Mesenteric fat pad (tissue), 1 donor: ENCODE data around the gene WNT9A. TPM values are rescaled to one million over a fixed set of nuclear protein-coding genes. Genes with fewer than 3 reads are reported as not detected.
"Not testable (repeated sequence)": the region's sequence is repeated elsewhere in the genome, so short reads cannot be mapped to it uniquely, and the experiment has no call there.

Experiments used
- DNase-seq: peaks from one replicate; pipeline ENCODE4 v3.0.0-alpha.2; 2020; ENCODE audit warnings: low spot score
- total RNA-seq: library from RNA; stranded (reverse); fragmentation: NEBNext Ultra II Directional; extraction: Animal tissue kit (Norgen Biotek cat#: 25700); gene quantifications from one replicate; pipeline ENCODE4 v1.2.1, GENCODE V29; 2021
- donor health status: DM: yes; HTN: yes; CAD: no.

WNT9A gene
- total RNA-seq, 1 donor from 2014 or later, result 1.3 TPM

DNA sequence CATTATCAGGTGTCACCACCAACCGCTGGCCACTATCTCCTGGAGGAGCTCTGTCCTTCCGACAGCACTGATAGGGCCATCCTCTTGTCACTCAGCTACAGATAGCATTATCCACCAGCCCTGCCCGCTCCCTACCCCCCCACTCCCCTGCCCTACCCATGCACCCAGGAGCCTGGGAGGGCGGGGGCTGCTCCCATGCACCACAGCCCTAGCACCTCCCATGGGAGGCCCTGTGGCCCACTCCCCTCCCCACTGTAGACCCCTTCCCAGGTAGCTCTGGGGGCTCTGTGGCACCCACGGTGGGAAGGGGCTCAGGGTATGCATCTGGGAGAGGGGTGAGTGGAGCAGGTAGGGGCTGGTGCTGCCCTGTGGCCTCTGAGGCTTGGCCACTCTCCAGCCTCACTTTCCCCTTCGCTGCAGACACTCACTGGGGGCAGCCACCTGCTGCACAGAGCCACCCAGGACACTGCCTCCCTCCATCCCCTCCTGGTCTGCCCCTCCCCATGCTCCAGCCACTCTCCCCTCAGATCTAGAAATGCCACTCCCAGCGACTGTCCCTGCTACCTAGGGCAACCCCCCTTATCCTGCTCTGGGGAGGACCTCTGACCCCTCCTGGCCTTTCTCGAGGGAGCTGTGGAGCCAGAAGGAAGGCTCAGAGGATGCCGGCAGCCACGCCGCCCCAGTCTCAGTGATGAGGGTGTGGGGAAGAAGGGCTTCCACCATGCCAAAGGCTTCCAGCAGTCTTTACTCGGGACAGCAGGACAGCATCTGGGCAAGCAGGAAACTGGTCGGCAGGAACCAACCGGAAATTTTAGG is 58.5 kb downstream of the WNT9A start:
- peak; percentile 78 for DNase-seq

DNA sequence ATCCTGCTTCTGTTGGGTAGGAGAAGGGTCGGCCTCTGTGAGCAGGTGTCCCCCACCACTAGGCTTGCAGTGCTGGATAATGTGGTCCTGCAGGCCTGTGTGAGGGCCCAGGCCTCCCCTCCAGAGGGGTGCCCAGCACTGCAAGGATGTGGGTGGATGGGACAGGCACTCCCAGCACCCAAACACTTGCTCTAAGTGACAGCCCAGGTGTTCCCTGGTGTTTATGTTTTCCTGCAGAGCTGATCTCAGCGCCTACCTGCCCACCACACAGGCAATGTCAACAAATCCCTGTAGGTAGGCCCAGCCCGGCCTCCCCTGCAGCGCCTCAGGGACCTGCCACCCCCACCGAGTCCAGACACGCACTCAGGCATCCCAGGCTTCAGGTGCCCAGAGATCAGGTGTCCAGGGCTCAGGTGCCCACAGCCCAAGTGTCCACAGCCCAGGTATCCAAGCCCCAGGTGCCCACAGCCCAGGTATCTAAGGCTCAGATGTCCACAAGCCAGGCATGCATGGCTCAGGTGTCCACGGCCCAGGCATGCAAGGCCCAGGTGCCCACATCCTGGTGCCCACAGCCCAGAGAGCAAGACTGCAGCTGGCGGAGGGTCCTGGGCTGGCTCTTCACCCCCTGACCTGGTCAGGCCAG is 59.2 kb downstream of the WNT9A start:
- peak; percentile 81 for DNase-seq

DNA sequence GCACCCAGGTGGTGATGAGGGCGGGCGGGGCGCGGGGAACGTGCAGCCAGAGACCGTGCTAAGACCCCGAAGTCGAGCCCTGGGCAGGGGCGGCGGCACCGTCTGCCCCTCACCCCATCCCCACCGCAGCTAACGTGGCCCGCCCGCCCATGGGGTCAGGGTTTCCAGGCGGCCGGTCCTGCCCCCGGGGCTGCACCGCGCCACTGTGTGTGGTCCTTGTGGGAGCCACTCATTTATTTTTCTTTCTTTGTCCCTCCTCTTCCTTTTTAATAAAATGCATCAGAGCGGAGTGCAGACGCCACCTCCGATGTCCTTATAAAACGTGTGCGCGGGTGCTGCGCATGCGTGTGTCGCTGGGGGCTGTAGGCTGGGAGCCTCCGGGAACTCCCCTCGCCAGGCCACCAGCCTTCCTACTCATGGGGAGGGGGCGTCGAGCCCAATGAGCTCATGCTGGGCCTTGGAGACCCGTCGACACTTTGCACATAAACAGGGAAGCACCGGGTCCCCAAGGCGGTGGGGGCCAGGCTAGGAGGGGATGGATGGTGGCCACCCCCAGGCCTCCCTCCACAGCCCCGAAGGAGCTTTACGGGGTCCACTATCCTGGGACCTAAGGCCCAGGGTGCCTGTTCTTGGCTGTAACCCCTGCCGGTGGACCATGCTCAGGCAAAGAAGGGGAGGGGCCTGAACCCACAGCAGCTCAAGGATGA is 59.9 kb downstream of the WNT9A start:
- peak; percentile 89 for DNase-seq

DNA sequence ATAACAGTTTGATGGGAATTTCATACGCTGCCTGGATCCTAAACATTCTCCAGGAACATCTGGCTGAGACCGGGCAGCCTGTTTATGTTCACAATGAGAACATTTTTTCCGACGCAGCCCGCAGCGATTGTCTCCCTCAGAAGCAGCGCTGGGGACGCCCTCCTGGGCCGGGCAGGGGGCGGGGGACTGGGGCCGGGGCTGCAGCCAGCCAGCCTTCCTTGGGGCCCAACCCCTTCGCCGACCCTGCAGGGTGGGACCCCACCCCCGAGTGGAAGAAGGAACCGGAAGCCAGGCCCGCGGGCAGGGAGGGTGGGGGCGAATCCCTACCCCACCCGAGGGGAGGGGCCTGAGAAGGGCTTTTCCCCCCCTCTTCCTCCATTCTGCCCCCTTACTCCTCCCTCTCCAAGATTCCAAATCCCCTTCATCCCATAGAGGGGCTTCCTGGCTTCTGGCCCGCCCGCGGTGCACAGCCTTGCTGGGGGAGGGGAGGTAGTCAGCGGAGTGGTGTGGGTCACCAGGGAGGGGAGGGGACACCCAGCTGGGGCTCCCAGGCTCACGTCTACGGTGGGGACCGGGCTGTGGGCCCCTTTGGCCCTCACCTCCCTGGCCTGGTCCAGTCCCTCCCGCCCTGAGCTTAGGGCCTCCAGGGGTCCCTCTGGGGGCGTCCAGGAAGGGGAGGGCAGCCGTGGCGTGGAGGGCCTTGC is 60.6 kb downstream of the WNT9A start:
- peak; percentile 88 for DNase-seq

DNA sequence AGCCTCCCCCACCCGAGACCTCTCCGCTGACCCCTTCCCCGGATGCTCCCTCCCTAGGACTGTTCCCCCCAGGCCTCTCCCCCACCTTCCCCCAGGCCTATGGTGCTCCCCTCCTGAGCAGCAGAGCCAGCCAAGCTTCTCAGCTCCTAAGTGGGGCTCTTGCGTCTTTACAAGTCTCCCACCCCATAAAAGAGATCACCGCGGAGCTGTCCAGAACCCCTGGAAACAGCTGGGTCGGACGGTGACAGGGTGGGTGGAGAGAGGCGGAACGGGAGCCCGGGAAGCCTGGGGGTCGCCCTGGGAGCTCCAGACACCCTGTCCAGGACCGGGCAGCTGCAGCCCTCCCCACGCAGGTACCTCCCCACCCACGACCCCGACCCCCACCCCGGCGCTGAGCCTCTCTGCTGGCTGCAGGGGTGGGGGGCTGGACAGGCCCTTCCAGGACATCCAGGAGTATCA is 61.2 kb downstream of the WNT9A start:
- DNase-seq, result peak; percentile 75

DNA sequence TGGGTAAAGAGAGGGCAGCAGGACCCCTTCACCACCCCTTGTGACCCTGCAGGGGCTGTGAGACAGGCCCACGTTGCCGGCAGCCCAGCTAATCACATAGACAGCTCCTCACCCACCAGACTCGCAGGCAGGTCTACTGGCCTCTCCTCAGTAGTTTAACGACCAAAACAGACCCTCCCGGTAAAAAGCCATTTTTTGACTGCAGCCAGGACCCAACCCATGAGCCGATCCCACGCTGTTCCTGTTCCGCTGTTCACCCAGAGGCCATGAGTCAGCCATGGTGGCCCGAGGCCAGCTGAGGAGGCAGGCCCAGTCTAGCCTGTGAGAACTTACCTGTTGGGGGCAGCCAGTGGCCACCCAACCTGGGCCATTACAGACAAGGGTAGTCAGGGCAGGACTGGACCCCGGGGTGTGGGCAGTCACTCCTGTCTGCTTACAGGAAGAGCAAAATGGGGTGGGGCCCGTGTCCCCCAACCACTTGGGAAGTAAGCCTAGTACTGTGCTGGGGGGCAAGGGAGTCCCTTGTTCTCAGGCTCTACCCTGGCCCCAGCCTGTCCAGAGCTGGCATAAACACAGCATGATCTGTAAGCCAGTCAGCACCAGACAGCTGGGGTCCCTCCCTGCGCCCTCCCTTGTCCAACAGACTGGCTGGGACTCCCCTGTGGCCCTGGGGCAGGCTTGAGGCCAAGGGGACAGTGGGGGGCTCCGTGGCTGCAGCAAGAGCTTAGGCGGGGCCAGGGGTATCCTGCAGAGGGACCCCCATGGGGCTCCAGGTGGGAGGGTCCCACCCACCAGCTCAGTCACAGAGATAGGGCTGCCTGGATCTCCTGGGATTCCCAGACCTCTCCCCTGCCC is 61.9 kb downstream of the WNT9A start:
- peak; percentile 90 for DNase-seq

DNA sequence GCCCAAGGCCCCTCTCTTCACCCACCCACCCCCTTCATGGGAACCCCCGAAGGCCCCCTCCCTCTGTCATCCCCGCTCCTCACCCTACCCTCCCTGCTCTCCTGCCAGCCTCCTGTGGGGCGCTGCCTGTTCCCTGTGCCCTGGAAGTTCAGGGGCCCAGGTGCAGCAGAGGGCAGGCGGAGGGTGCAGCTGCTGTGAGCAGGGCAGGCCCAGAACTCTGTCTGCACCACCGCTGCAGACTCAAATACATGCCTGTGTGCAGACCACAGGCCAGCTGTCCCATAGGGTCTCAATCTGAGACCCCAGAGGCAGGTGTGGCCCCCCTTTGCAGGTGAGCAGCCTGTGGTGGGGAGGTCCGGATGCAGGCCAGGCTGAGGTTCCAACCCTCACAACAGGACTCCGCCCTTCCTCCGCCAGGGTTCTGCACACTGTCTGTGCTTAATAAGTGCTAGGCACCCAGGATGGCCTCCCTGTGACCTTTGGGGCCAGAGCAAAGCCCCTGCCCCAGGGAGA is 62.5 kb downstream of the WNT9A start:
- peak; percentile 80 for DNase-seq

DNA sequence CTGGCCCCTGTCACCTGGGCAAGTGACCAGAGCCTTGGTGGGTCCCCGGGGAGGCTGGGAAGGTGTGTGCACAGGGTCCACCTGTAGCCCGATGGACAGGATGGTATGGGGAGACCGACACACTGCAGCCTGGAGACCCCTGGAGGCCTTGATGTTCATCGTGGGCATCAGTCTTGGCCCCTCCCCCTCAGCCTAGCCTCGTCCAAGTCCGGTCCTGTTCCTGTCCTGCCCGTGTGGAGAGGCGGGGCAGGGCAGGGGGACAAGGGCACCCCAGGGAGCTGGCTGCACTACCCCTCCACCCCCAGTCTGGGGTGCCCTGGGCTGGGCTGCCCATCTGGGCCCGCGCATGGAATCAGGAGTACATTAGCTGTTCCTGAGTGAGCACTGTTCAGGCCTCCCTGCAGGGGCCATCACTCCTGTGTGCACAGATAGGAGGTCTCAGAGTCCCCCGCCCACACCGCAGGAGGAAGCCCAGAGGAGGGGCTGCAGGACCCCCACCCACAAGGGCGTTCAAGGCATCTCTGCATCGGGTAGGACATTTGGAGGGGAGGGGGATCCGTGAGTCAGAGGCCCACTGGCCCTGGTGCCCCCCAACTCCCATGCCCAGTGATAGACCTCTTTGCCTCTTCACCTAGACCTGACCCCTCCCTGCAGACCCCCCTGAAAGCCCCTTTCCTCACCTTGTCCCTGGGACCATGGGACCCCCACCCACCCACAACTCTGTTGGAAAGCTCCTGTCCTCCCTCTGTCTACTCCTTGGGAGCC is 63.2 kb downstream of the WNT9A start:
- peak; percentile 83 for DNase-seq

DNA sequence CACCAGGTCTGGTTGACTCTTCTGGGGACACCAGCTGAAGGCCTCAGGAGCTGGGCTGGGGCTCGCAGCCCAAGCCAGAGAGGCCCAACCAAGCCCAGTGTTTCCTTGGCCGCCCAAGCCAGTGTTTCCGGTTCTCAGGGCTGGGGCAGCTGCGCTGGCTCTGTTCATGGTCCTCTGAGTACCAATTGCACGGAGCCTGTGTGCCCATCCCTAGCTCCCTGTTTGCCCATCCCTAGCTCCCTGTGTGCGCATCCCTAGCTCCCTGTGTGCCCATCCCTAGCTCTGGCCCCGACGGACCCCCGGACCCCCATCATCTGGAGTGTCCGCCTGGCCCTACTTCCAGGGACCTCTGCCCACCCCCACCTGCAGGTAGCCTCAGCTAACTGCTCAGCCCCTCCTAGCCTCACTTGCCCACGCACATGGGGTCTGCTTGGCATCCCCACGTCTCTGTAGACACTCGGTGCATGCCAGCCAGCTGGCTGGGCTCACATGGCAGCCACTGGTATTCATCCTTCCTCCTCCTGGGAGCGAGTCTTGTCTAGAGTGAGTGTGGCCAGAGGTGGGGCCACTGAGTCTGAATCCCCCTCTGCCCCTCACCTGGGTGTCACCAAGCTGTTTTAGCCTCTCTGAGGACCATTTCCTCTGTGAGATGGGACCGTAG is 64.0 kb downstream of the WNT9A start:
- DNase-seq, result peak; percentile 77

DNA sequence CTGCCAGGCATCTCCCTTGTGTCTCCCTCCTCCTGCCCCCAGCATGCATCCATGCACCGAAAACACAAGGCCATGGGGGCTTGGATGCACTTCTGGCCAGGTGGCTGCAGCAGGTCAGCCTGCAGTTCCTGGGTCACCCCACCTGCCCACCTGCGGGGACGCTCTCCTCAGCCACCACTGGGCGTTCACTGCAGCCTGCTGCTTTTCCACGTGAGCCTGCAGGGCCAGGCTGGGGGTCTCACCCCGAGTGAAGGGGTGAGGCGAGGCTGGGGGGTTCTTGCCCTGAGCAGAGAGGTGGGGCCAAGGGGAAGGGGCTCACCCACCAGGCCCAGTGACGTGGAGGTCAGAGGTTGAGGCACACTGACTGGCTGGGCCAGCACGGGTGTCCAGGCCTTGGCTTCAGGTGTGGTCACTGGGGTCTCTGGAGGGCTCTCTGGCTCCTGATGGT is 64.6 kb downstream of the WNT9A start:
- peak; percentile 81 for DNase-seq

DNA sequence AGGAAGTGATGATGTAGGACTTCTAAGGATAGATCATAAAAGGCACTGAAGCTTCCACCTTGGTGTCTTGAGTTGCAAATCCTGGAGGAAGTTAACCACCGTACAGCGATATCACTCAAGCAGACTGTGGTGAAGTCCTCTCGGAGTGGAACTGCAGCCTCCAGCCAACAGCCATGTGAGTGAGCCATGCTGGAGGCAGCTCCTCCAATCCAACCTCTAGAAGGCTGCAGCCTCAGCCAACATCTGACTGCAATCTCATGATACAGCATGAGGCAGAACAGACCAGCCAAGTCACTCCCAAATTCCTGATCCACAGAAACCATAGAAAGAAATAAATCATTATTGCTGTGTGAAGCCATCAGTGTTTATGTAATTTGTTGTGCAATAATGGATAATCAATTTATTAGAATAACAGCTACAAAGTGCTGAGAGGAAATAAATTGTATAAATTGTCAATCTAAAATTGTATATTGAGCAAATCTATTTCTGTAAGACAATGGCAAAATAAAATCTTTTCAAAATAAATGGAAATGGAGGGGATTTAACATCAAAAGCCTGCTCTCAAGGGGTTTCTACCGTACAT is 67.3 kb downstream of the WNT9A start:
- no peak for DNase-seq

DNA sequence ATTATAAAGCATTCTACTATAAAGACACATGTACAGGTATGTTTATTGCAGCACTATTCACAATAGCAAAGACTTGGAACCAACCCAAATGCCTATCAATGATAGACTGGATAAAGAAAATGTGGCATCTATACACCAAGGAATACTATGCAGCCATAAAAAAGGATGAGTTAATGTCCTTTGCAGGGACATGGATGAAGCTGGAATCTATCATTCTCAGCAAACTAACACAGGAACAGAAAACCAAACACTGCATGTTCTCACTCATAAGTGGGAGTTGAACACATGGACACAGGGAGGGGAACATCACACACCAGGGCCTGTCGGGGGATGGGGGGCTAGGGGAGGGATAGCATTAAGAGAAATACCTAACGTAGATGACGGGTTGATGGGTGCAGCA is 69.9 kb downstream of the WNT9A start:
- DNase-seq, result not testable (repeated sequence)

DNA sequence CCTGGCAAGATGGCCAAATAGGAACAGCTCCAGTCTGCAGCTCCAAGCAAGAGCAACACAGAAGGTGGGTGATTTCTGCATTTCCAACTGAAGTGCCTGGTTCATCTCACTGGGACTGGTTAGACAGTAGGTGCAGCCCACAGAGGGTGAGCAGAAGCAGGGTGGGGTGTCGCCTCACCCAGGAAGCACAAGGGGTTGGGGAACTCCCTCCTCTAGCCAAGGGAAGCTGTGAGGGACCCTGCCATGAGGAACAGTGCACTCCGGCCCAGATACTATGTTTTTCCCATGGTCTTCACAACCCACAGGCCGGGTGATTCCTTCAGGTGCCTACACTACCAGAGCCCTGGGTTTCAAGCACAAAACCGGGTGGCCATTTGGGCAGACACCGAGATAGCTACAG is 75.8 kb downstream of the WNT9A start:
- peak; percentile 49 for DNase-seq

DNA sequence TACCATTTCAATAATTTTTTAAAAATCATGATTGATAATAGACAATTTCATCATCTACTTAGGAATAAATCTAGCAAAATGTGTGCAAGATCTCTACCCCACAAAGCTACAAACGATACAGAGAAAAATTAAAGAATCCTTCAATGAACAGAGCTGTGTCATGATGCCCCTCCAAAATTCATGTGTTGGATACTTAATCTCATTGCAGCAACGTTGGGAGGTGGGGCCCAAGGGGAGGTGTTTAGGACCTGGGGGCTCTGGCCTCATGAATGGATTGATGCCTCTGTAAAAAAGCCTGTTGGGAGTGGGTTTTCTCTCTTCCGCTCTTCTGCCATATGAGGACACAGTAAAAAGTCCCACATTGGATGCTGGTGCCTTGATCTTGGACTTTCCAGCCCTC is 77.4 kb downstream of the WNT9A start:
- no peak for DNase-seq

DNA sequence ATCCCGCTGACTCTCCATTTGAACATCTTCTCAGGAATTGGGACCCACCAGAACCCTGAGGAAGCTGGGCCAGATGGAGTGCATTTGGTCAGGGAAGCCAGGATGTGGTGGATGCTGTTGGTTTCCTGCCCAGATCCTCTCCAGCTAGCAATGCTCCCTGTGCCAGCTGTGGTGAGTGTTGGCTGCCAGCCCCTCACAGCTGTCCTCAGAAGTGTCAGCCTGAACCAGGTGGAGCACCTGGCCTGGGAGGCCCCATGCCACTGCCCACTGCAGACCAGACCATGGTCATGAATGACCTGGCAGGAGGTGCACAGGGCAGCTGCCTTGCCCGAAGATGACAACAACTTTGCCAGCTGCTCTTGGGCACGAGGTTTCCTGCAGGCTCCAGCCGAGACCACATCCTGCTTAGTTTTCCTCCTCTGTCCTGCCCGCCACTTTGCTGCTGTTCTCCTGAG is 77.9 kb downstream of the WNT9A start:
- DNase-seq, result peak; percentile 87

DNA sequence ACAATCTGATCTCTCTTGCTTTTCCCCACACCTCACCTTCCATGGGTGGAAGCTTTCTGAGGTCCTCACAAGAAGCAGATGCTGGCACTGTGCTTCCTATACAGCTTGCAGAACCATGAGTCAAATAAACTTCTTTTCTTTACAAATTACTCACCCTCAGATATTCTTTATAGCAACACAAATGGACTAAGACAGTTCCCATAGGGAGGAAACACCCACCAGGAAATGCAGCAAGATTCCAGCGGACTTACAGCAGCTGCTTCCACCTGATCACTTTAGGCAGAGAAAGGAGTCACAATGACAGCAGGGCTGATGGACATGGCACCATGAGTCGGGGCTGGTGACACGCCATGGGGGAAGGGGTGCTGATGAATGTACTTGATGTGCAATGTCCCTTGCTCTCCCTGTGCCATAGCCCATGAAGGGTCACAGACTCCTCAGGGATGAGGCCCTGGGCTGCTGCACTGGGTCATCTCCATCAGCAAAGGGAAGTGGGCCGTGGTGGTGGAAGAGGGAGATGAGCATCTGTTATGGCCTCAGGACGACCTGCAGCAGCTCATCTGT is 78.4 kb downstream of the WNT9A start:
- no peak for DNase-seq
